GM06990 (cell line): Measurements from ENCODE around the gene C20orf173.

Source experiments
- DNase-seq: peaks from one replicate; pipeline ENCODE4 v3.0.0-alpha.2; 2011; ENCODE audit not compliant: insufficient read length; ENCODE audit errors: extremely low read depth
- H3K27me3 ChIP-seq: replicated peaks from 2 replicates; pipeline ENCODE4 v1.6.0; 2011; ENCODE audit warnings: low read length; ENCODE audit not compliant: control insufficient read depth, insufficient read depth
- H3K36me3 ChIP-seq: 2 replicates; pipeline ENCODE4 v1.5.1; 2011; ENCODE audit warnings: low read length; ENCODE audit not compliant: control insufficient read depth, insufficient read depth
- H3K4me3 ChIP-seq: replicated peaks from 2 replicates; pipeline ENCODE4 v1.5.1; 2011; ENCODE audit warnings: low read depth, mild to moderate bottlenecking, control low read depth, low read length
- TF ChIP-seq, protein P1 (sequence below): IDR thresholded peaks from 2 replicates; pipeline ENCODE4 v1.5.1; 2011; ENCODE audit warnings: low read length, control low read depth, mild to moderate bottlenecking, inconsistent platforms; ENCODE audit not compliant: insufficient read depth, poor library complexity, severe bottlenecking

The C20orf173 gene

DNA sequence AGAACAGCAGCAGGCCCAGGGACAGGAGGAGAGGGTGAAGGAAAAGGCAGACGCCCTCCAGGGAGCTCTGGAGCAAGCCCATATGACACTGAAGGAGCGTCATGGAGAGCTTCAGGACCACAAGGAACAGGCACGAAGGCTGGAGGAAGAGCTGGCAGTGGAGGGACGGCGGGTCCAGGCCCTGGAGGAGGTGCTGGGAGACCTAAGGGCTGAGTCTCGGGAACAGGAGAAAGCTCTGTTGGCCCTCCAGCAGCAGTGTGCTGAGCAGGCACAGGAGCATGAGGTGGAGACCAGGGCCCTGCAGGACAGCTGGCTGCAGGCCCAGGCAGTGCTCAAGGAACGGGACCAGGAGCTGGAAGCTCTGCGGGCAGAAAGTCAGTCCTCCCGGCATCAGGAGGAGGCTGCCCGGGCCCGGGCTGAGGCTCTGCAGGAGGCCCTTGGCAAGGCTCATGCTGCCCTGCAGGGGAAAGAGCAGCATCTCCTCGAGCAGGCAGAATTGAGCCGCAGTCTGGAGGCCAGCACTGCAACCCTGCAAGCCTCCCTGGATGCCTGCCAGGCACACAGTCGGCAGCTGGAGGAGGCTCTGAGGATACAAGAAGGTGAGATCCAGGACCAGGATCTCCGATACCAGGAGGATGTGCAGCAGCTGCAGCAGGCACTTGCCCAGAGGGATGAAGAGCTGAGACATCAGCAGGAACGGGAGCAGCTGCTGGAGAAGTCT is 25.5 kb downstream of the C20orf173 start:
- no peak overlapping the region for H3K4me3 ChIP-seq
- peaks cover 47% of the 10 kb centered on the region for H3K36me3 ChIP-seq
- no peak for DNase-seq
- H3K27me3 ChIP-seq = no peaks in the 10 kb centered on the region
- TF ChIP-seq, protein P1, sequence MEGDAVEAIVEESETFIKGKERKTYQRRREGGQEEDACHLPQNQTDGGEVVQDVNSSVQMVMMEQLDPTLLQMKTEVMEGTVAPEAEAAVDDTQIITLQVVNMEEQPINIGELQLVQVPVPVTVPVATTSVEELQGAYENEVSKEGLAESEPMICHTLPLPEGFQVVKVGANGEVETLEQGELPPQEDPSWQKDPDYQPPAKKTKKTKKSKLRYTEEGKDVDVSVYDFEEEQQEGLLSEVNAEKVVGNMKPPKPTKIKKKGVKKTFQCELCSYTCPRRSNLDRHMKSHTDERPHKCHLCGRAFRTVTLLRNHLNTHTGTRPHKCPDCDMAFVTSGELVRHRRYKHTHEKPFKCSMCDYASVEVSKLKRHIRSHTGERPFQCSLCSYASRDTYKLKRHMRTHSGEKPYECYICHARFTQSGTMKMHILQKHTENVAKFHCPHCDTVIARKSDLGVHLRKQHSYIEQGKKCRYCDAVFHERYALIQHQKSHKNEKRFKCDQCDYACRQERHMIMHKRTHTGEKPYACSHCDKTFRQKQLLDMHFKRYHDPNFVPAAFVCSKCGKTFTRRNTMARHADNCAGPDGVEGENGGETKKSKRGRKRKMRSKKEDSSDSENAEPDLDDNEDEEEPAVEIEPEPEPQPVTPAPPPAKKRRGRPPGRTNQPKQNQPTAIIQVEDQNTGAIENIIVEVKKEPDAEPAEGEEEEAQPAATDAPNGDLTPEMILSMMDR = no peak

DNA sequence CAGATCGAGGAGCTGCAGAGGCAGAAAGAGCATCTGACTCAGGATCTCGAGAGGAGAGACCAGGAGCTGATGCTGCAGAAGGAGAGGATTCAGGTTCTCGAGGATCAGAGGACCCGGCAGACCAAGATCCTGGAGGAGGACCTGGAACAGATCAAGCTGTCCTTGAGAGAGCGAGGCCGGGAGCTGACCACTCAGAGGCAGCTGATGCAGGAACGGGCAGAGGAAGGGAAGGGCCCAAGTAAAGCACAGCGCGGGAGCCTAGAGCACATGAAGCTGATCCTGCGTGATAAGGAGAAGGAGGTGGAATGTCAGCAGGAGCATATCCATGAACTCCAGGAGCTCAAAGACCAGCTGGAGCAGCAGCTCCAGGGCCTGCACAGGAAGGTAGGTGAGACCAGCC is 26.2 kb downstream of the C20orf173 start:
- TF ChIP-seq, protein P1 = no peak
- H3K36me3 ChIP-seq = peaks cover 47% of the 10 kb centered on the region
- no peak for DNase-seq
- no peak overlapping the region for H3K4me3 ChIP-seq
- H3K27me3 ChIP-seq = no peaks in the 10 kb centered on the region

DNA sequence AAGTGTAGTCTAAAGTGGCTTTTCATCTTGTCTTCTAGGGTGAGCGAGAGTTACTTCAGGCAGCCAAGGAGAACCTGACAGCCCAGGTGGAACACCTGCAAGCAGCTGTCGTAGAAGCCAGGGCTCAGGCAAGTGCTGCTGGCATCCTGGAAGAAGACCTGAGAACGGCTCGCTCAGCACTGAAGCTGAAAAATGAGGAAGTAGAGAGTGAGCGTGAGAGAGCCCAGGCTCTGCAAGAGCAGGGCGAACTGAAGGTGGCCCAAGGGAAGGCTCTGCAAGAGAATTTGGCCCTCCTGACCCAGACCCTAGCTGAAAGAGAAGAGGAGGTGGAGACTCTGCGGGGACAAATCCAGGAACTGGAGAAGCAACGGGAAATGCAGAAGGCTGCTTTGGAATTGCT is 27.1 kb downstream of the C20orf173 start:
- TF ChIP-seq, protein P1 = no peak
- H3K4me3 ChIP-seq = no peak overlapping the region
- DNase-seq = peak; percentile 40
- peaks cover 51% of the 10 kb centered on the region for H3K36me3 ChIP-seq
- no peaks in the 10 kb centered on the region for H3K27me3 ChIP-seq

DNA sequence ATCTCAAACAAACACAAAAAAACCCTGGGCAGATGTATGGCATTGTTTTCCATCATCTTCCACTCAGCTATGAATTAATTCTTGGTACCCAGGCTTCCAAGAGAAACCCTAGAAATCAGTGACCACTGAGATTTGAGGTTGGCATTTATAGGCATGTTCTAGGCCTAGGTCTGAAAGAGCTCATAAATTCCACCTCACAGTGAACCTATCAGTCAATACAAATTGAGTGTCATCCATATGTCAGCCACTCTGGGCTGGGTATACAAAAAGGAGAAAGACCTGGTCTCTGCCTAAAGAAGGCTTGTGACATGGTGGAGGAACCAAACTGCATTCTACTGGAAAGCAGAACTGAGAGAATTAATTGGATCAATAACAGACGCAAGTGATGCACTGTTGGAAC is 30.2 kb downstream of the C20orf173 start:
- TF ChIP-seq, protein P1 = no peak
- Histone ChIP-seq H3K4me3 (no peak overlapping the region), H3K36me3 (peaks cover 49% of the 10 kb centered on the region), H3K27me3 (no peaks in the 10 kb centered on the region)
- DNase-seq = no peak

DNA sequence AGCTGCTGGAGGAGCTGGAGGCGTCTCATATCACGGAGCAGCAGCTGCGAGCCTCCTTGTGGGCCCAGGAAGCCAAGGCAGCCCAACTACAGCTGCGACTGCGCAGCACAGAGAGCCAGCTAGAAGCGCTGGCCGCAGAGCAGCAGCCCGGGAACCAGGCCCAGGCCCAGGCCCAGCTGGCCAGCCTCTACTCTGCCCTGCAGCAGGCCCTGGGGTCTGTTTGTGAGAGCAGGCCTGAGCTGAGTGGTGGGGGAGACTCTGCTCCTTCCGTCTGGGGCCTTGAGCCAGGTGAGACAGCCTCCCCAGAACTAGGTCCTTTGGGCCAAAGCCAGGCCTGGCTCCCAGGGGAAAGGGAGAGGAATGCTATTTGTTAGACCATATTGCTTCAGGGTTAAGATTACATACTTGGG is 31.7 kb downstream of the C20orf173 start:
- Histone ChIP-seq H3K36me3 (peaks cover 40% of the 10 kb centered on the region), H3K4me3 (no peak overlapping the region), H3K27me3 (no peaks in the 10 kb centered on the region)
- no peak for DNase-seq
- TF ChIP-seq, protein P1 = no peak

DNA sequence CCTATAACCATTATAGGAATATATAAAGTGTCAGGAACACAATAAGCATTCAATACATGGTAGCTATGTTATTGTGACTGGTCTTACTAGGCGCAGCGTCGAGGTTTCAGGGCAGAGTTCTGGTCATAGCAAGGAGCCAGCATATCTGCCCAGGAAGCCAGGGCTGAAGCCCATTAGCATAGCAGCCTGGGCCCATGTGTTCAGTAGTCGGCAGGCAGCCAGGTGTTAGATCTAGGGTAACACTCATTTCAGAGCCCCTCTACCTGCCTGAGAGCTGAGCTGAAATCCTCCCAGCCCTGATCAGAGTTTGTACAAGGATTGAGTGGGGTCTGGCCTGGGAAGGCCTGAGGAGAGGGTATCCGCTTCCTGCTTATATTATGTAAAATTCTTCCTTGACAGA is 32.1 kb downstream of the C20orf173 start:
- TF ChIP-seq, protein P1 = no peak
- H3K36me3 ChIP-seq = peaks cover 36% of the 10 kb centered on the region

More for the DNA sequence above, 32.1 kb downstream of the C20orf173 start:
- no peaks in the 10 kb centered on the region for H3K27me3 ChIP-seq
- DNase-seq = no peak
- no peak overlapping the region for H3K4me3 ChIP-seq
